Measurements from ENCODE around the gene ELMO1. TPM values are rescaled to one million over a fixed set of nuclear protein-coding genes. Genes with fewer than 3 reads are reported as not detected.
A peak's percentile ranks its signal among the peaks of the same experiment; 100 is the strongest.

ELMO1 gene
- total RNA-seq, 1 donor from 2014 or later: 132 TPM

DNA sequence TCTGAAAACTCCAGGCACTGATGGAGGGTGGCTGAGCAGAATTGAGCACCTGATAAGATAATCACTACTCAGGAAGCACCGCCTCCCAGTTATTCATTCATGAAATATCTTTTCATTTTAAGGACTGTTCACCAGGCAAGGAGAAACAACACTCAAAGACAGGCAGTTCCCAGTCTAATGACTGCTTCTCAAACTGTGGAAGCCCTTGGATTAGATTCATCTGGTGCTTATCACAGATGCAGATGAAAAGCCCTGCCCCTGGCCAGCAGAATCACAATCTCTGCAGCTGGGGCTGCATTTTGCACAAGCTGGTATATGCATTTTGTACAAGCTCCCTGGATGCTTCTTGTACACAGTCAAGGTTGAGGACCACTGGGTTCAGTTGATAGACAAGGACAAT is 109.7 kb downstream of the ELMO1 start:
- intact Hi-C loops (cut with micrococcal nuclease): no loop called here
- ATAC-seq (ENCODE audit: low read depth) (no peak), DNase-seq (no peak)
- H3K36me3 Mint-ChIP-seq (ENCODE audit: low read depth): peaks cover 48% of the 10 kb centered on the region
- H3K27ac Mint-ChIP-seq: peak overlapping the region; percentile 95
- no peaks in the 10 kb centered on the region for H3K9me3 Mint-ChIP-seq
- peaks cover 88% of the 10 kb centered on the region for H3K4me1 Mint-ChIP-seq
- H3K4me3 Mint-ChIP-seq: no peak overlapping the region
- CTCF ChIA-PET: interaction anchor here (1.0 to 1.4 kb wide), 2 partner anchors 14 to 55 kb away, joined by 3 to 4 read pairs; no protein-coding TSS in a partner anchor
- POLR2A ChIA-PET: no interaction called here
- TF ChIP-seq, protein P1, sequence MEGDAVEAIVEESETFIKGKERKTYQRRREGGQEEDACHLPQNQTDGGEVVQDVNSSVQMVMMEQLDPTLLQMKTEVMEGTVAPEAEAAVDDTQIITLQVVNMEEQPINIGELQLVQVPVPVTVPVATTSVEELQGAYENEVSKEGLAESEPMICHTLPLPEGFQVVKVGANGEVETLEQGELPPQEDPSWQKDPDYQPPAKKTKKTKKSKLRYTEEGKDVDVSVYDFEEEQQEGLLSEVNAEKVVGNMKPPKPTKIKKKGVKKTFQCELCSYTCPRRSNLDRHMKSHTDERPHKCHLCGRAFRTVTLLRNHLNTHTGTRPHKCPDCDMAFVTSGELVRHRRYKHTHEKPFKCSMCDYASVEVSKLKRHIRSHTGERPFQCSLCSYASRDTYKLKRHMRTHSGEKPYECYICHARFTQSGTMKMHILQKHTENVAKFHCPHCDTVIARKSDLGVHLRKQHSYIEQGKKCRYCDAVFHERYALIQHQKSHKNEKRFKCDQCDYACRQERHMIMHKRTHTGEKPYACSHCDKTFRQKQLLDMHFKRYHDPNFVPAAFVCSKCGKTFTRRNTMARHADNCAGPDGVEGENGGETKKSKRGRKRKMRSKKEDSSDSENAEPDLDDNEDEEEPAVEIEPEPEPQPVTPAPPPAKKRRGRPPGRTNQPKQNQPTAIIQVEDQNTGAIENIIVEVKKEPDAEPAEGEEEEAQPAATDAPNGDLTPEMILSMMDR (IDR thresholded peaks at IDR 0.05): no peak
- no peaks in the 10 kb centered on the region for H3K27me3 Mint-ChIP-seq

DNA sequence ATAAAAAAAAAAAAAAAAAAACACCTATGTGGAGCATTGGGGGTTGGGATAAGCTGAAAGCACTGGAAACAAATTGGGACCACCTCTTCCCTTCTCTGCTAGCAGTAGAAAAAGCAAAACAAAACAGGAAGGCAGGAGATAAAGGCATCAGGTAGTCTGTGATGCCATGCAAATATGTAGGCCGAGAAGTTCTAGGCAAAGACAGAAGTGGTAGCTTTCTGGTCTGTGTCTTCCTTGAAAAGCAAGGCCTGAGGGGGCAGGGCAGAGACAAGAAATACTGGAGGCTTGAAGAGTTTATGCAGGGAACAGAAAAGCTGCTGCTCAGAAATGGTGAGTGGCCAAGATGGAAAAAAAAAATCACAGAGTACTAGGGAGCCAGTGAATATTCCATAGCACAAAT is 111.1 kb downstream of the ELMO1 start:
- CTCF ChIA-PET: interaction anchor here (0.6 to 1.4 kb wide), 3 partner anchors 14 to 102 kb away, joined by 3 to 4 read pairs (median 4); no protein-coding TSS in a partner anchor
- Mint-ChIP-seq H3K27ac (peak overlapping the region; percentile 95), H3K4me1 (peaks cover 86% of the 10 kb centered on the region), H3K9me3 (no peaks in the 10 kb centered on the region), H3K36me3 (ENCODE audit: low read depth) (peaks cover 53% of the 10 kb centered on the region), H3K27me3 (no peaks in the 10 kb centered on the region), H3K4me3 (peak overlapping the region; percentile 22)
- TF ChIP-seq, protein P1 (IDR thresholded peaks at IDR 0.05): no peak
- intact Hi-C loops (cut with micrococcal nuclease): loop anchor here (2.0 kb wide), 1 partner anchor 15 kb away; no protein-coding TSS in a partner anchor
- ATAC-seq (ENCODE audit: low read depth) (no peak), DNase-seq (no peak)
- POLR2A ChIA-PET: interaction anchor here (0.7 to 2.6 kb wide), 5 partner anchors 11 to 111 kb away, joined by 3 to 20 read pairs (median 6); partner anchors contain the start of gene ELMO1

DNA sequence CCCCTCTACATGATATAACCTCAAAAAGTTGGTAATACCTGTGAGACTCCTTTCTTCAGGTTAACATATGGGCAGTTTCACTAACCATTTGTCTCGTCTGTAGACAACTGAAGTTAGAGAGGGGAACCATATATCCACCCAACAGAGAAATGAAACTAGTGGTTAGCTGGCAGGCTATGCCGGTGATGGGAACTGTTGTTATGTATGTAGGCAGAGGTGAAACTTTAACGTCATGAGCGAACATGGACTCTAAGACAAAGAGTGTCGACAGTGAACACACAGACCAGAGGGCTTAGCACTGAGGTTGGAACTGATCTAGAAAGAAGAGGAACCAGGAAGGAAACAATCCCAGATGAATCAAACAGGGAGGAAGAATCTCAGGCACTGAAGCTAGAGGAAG is 112.4 kb downstream of the ELMO1 start:
- Mint-ChIP-seq H3K27ac (peak overlapping the region; percentile 95), H3K27me3 (no peaks in the 10 kb centered on the region)
- intact Hi-C loops (cut with micrococcal nuclease): loop anchor here (1.0 to 2.0 kb wide), 3 partner anchors 17 to 25 kb away; no protein-coding TSS in a partner anchor

DNA sequence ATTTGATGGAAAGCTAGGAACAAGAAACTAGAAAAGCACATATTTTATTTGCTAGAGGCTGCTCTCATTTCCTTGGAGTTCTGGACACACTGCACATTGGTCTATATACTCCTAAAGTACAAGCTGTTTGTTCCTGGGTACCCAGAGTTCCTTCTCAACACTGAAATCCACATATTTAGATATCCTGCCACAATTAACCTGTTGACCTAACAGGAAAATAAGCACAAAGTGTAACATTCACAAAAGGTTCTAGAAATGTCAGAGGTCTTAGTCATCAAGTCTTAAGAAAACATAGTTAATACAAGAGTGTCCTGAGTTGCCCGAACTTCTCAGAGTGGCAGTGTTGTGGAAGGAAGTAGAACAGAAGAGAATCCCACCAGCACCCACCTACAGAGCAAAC is 115.6 kb downstream of the ELMO1 start:
- H3K4me1 Mint-ChIP-seq: peaks cover 52% of the 10 kb centered on the region
- no peak overlapping the region for H3K27ac Mint-ChIP-seq
- ChIA-PET CTCF (interaction anchor here (0.6 to 1.6 kb wide), 6 partner anchors 12 to 48 kb away, joined by 3 to 5 read pairs (median 3); no protein-coding TSS in a partner anchor), POLR2A (interaction anchor here (0.9 to 1.9 kb wide), 3 partner anchors 9 to 20 kb away, joined by 3 to 10 read pairs (median 4); no protein-coding TSS in a partner anchor)
- intact Hi-C loops (cut with micrococcal nuclease): no loop called here
- H3K9me3 Mint-ChIP-seq: no peaks in the 10 kb centered on the region
- no peak for ATAC-seq (ENCODE audit: low read depth)
- H3K4me3 Mint-ChIP-seq: no peak overlapping the region
- peaks cover 68% of the 10 kb centered on the region for H3K36me3 Mint-ChIP-seq (ENCODE audit: low read depth)
- DNase-seq: no peak
- no peaks in the 10 kb centered on the region for H3K27me3 Mint-ChIP-seq
- TF ChIP-seq, protein P1 (IDR thresholded peaks at IDR 0.05): no peak

More for the DNA sequence above, 112.4 kb downstream of the ELMO1 start:
- peak overlapping the region; percentile 77 for H3K4me3 Mint-ChIP-seq
- ChIA-PET CTCF (interaction anchor here (1.5 to 2.7 kb wide), 3 partner anchors 16 to 113 kb away, joined by 4 to 13 read pairs (median 12); partner anchors contain the start of gene ELMO1), POLR2A (interaction anchor here (0.6 to 2.6 kb wide), 7 partner anchors 10 to 112 kb away, joined by 3 to 20 read pairs (median 3); partner anchors contain the start of gene ELMO1)
- no peaks in the 10 kb centered on the region for H3K9me3 Mint-ChIP-seq
- peaks cover 83% of the 10 kb centered on the region for H3K4me1 Mint-ChIP-seq
- ATAC-seq (ENCODE audit: low read depth): peak; percentile 92
- H3K36me3 Mint-ChIP-seq (ENCODE audit: low read depth): peaks cover 60% of the 10 kb centered on the region
- TF ChIP-seq, protein P1 (IDR thresholded peaks at IDR 0.05): no peak
- no peak for DNase-seq

DNA sequence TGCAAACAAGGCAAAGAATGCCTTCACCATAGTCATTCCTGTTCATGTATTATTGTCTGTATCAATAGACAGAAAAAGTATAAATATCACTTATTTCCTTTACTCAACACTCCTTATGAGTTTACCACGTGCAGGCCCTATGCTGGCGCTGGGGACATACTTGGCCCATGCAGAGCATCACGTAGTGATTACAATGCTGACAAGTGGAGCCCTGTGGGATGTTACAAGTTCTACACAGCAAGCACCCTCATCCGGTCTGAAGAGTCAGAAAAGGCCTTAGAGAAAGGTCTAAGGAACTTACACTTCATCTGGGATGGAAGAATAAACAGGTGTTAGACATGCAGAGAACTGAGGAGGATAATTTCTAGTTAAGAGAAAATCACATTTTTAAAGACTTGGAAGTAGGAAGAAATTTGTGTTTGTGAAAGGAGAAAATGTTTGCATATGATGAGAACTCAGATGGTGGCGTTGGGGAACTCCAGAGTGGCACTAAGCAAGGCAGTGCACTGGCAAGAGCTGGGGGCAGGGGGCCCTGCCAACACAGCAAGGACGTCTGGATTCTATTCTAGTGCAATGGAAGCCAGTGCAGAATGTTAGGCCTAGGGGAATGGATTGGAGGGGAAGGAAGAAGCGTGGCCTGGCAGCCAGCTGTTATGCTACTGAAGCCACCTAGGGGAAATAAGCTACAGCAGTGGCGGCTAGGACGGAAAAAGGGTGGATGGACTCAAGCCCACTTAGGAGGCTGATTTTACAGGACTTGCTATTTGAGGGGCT is 116.2 kb downstream of the ELMO1 start:
- ATAC-seq (ENCODE audit: low read depth) (no peak), DNase-seq (no peak)
- no peak overlapping the region for H3K4me3 Mint-ChIP-seq
- TF ChIP-seq, protein P1 (IDR thresholded peaks at IDR 0.05): no peak
- H3K36me3 Mint-ChIP-seq (ENCODE audit: low read depth): peaks cover 69% of the 10 kb centered on the region
- H3K4me1 Mint-ChIP-seq: peaks cover 46% of the 10 kb centered on the region
- no peaks in the 10 kb centered on the region for H3K27me3 Mint-ChIP-seq
- ChIA-PET CTCF (interaction anchor here (0.6 to 1.6 kb wide), 4 partner anchors 12 to 46 kb away, joined by 3 to 4 read pairs (median 3); no protein-coding TSS in a partner anchor), POLR2A (interaction anchor here (0.9 to 1.9 kb wide), 3 partner anchors 9 to 21 kb away, joined by 3 to 10 read pairs (median 4); no protein-coding TSS in a partner anchor)
- H3K9me3 Mint-ChIP-seq: no peaks in the 10 kb centered on the region
- intact Hi-C loops (cut with micrococcal nuclease): no loop called here
- peak overlapping the region; percentile 2 for H3K27ac Mint-ChIP-seq

All from activated B cell treated with CpG ODN at 0.5 μM for 24 hours (primary cell).